ENCODE results near the gene FAM83C.

Gene FAM83C

DNA sequence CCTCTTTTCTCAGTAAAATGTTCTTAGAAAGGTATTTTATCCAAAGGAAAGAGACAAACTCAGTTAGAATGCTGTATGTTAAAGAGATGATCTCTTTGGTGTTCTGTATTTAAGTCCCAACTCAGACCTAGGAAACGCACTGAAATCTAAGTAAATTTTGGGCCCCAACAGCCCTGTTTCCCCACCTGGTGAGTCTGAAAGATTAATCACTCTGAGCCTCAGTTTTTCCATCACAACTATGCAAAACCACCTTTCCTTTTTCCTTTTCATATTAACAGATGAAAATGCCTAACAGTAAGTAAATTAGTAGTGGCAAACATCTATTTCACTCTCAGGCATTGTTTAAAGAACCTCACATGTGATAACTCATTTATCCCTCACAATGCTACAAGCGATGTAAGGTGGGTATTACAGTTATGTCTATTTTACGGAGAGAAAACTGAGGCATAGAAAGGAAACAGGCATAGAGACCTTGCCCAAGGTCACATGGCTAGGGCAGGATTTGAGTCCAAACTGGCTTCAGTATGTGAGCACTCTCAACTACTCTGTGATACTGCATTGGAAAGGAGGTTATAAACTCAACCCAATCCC is 36.0 kb upstream of the FAM83C start:
- H3K9ac ChIP-seq (ENCODE audit: low read depth, low read length): no peak overlapping the region
- peaks cover 3% of the 10 kb centered on the region for H3K4me1 ChIP-seq (ENCODE audit: control insufficient read depth, insufficient read depth, low read length)
- no peaks in the 10 kb centered on the region for H3K27me3 ChIP-seq (ENCODE audit: control insufficient read depth, insufficient read depth, low read length)
- H3K9me3 ChIP-seq (ENCODE audit: control insufficient read depth, insufficient read depth, low read length): no peaks in the 10 kb centered on the region
- H3K4me3 ChIP-seq (ENCODE audit: low read depth, low read length): no peak overlapping the region
- H3K36me3 ChIP-seq (ENCODE audit: control insufficient read depth, insufficient read depth, low read length): no peaks in the 10 kb centered on the region

DNA sequence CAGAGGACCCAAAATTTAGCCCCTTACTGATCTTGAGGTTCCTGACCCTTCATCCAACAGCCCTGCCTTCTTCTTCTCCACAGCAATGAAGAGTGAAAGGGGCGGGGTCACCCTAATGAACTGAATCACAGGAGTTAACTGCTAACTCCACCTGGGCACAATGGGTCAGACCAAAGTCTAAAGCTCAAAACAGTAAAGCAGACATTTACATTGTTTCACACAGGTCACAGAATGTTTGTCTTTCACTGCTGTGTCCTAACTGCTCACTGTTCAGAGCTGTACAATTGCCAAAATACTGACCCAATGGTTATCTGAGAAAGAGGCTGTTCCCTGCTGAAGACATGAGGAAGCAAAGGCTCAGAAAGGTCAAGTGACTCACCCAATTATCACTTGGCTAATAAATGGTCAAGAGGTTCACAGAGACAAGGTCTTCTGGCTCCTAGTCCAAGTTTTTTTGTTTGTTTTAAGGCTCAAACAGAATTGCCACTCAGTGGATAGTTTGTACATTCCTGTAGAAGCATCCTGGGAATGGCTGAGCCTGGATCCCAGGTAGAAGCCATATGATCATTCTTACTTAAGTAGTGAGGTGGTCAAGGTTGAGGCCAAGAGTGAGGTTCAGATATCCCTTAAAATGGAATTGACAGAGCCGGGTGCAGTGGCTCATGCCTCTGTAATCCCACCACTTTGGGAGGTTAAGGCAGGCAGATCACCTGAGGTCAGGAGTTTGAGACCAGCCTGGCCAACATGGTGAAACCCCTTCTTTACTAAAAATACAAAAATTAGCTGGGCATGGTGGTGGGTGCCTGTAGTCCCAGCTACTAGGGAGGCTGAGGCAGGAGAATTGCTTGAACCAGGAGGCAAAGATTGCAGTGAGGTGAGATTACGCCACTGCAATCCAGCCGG is 35.1 kb upstream of the FAM83C start:
- no peak overlapping the region for H3K4me3 ChIP-seq (ENCODE audit: low read depth, low read length)
- no peaks in the 10 kb centered on the region for H3K27me3 ChIP-seq (ENCODE audit: control insufficient read depth, insufficient read depth, low read length)
- H3K9ac ChIP-seq (ENCODE audit: low read depth, low read length): no peak overlapping the region
- no peaks in the 10 kb centered on the region for H3K36me3 ChIP-seq (ENCODE audit: control insufficient read depth, insufficient read depth, low read length)
- peaks cover 3% of the 10 kb centered on the region for H3K4me1 ChIP-seq (ENCODE audit: control insufficient read depth, insufficient read depth, low read length)
- no peaks in the 10 kb centered on the region for H3K9me3 ChIP-seq (ENCODE audit: control insufficient read depth, insufficient read depth, low read length)

DNA sequence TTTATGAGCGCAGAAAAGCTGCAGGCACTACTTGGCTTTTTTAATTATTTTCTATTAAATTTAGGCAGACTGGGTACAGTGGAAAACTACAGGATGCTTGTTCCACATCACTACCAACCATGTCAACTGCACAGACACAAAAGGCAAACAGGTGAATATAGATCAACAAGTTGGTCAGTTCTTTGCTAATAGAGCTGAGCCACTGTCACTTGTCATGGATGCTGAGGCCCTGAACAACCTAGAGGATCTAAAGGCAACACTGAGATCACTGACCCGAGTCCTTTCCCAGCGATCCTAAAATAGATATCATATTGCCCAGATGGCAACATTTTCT is 34.5 kb upstream of the FAM83C start:
- Histone ChIP-seq H3K27me3 (ENCODE audit: control insufficient read depth, insufficient read depth, low read length) (no peaks in the 10 kb centered on the region), H3K9ac (ENCODE audit: low read depth, low read length) (no peak overlapping the region), H3K4me1 (ENCODE audit: control insufficient read depth, insufficient read depth, low read length) (peaks cover 3% of the 10 kb centered on the region), H3K36me3 (ENCODE audit: control insufficient read depth, insufficient read depth, low read length) (no peaks in the 10 kb centered on the region), H3K4me3 (ENCODE audit: low read depth, low read length) (no peak overlapping the region), H3K9me3 (ENCODE audit: control insufficient read depth, insufficient read depth, low read length) (no peaks in the 10 kb centered on the region)

DNA sequence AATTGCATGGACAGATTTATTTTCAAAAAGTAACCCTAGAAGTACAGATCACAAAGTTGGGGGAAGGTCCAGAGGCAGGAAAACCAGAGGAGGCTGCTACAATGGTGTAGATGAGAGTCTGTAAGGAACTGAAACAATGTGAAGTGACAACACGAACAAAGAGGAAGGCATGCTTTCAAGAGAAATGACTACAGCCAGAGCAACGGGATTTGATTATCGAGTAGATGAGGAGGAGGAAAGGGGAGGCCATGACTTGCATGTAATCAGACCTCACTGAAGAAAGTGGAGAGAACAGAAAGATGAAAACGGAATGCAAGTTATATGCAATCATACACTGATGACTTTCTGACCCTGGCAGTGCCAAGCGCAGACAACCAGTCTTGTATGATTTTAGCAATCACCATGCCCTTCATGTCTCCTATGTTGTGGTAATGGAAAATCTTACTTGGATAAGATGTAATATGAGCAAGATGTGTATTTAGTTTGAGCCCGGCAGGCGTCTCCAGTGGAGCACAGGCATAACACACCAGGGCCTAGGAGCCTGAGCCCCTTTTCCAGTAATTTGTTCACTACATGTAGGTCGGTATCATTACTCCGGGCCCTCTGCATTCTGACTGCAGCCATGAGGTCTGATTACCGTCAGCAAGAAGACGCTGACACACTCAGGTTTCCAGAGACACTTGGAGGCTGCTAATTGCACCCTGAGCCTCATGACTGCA is 34.0 kb upstream of the FAM83C start:
- Histone ChIP-seq H3K27me3 (ENCODE audit: control insufficient read depth, insufficient read depth, low read length) (no peaks in the 10 kb centered on the region), H3K36me3 (ENCODE audit: control insufficient read depth, insufficient read depth, low read length) (no peaks in the 10 kb centered on the region), H3K9me3 (ENCODE audit: control insufficient read depth, insufficient read depth, low read length) (no peaks in the 10 kb centered on the region), H3K4me3 (ENCODE audit: low read depth, low read length) (no peak overlapping the region), H3K4me1 (ENCODE audit: control insufficient read depth, insufficient read depth, low read length) (peaks cover 3% of the 10 kb centered on the region), H3K9ac (ENCODE audit: low read depth, low read length) (no peak overlapping the region)

DNA sequence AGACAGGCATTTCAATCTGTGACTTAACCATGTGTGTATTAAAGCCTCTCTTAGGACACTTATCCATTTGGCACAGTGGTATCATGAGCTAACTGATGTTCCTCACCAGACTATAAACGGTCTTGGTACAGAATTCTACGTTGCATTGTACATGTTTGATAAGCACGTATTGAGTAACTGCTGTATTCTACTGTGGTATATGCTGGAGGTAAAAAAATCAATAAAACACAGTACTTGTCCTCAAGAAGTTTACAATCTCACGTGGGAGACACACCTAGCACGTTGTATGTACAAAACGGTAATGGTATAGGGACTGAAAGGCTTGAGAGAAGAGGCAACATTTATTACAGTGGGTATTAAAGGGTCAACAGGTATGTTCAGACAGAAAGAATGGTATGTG is 33.2 kb upstream of the FAM83C start:
- no peak overlapping the region for H3K9ac ChIP-seq (ENCODE audit: low read depth, low read length)
- no peaks in the 10 kb centered on the region for H3K9me3 ChIP-seq (ENCODE audit: control insufficient read depth, insufficient read depth, low read length)
- H3K4me1 ChIP-seq (ENCODE audit: control insufficient read depth, insufficient read depth, low read length): peaks cover 8% of the 10 kb centered on the region
- H3K36me3 ChIP-seq (ENCODE audit: control insufficient read depth, insufficient read depth, low read length): no peaks in the 10 kb centered on the region
- no peaks in the 10 kb centered on the region for H3K27me3 ChIP-seq (ENCODE audit: control insufficient read depth, insufficient read depth, low read length)
- H3K4me3 ChIP-seq (ENCODE audit: low read depth, low read length): no peak overlapping the region

DNA sequence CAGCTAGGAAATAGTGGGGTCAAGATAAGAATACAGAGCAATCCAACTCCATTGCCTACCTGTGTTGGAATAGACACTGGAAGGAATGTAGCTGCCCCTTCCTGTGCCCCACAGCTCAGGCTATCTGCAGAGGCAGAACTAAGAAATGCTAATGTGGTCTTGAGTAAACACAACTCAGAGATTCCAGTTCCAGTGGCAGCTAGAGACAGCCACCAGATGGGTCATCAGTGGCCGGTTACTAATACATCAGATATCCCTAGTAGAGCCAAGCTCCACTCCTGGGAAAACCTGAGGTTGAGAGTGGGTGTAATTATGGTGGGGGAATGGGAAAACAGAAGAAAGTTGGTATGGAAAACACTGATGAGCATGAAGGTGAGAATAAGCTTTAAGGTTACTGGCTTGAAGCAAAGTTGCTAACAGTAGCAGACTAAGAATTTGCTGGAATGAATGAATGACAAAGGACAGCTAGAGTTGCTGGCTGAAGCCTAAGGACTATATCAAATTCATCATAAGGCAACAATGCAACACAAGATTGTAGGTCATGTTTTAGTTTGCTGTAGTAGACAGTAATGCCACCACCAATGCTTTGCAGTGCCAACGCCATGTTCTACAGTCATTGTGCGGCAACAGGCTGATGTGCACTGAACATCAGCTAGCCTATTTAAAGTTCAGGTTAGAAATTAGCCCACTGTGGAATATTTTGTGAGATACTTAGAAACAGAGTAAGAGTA is 28.3 kb upstream of the FAM83C start:
- H3K9me3 ChIP-seq (ENCODE audit: control insufficient read depth, insufficient read depth, low read length): no peaks in the 10 kb centered on the region
- H3K36me3 ChIP-seq (ENCODE audit: control insufficient read depth, insufficient read depth, low read length): no peaks in the 10 kb centered on the region
- H3K9ac ChIP-seq (ENCODE audit: low read depth, low read length): no peak overlapping the region
- no peaks in the 10 kb centered on the region for H3K27me3 ChIP-seq (ENCODE audit: control insufficient read depth, insufficient read depth, low read length)
- peaks cover 9% of the 10 kb centered on the region for H3K4me1 ChIP-seq (ENCODE audit: control insufficient read depth, insufficient read depth, low read length)
- no peak overlapping the region for H3K4me3 ChIP-seq (ENCODE audit: low read depth, low read length)

DNA sequence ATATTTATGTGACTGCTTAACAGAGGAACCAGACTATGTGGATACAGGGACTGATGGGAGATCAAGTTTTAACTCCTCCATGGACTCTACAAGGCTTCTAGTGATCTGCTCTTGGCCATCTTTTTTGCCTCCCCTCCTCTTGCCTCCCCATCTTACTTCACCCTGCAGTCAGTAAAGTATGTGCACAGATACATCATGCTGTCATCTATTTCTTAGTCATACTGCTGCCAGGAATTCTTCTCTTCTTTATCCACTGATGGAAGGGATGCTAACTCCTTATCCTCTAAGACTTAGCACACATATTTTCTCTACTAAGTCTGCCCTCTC is 27.6 kb upstream of the FAM83C start:
- H3K9ac ChIP-seq (ENCODE audit: low read depth, low read length): no peak overlapping the region
- H3K4me1 ChIP-seq (ENCODE audit: control insufficient read depth, insufficient read depth, low read length): peaks cover 9% of the 10 kb centered on the region
- H3K4me3 ChIP-seq (ENCODE audit: low read depth, low read length): no peak overlapping the region
- H3K36me3 ChIP-seq (ENCODE audit: control insufficient read depth, insufficient read depth, low read length): no peaks in the 10 kb centered on the region
- H3K27me3 ChIP-seq (ENCODE audit: control insufficient read depth, insufficient read depth, low read length): no peaks in the 10 kb centered on the region
- H3K9me3 ChIP-seq (ENCODE audit: control insufficient read depth, insufficient read depth, low read length): no peaks in the 10 kb centered on the region

DNA sequence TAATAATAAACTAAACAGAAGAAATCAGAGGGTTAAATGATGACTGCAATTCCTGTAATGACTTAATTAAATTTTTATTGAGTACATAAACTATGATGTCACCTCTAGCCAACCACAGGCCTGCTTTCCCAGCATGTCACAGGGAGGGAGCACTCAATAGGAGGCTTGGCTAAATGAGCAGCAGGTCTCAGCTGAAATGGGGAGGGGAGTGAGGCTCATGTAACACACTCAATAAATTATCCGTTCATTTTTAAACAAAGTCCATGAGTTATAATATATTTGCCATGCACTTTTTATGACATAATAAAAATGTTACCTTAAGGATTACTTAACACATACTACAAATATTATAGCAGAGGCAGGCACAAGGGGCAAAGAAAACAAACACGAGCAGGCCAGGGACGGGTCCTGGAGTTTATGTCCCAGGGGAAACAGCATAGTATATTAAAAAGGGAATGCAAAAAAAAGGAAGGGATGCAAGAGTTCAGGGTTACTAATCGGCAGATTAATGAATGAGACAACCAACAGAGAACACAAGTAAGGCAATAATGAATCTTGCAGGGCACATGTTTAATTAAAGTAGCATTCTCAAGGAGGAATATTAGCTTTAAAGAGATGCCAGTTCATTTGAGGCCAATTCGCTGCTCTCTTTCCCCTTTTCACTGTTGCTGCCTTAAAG is 27.1 kb upstream of the FAM83C start:
- H3K36me3 ChIP-seq (ENCODE audit: control insufficient read depth, insufficient read depth, low read length): no peaks in the 10 kb centered on the region
- no peak overlapping the region for H3K4me3 ChIP-seq (ENCODE audit: low read depth, low read length)
- H3K4me1 ChIP-seq (ENCODE audit: control insufficient read depth, insufficient read depth, low read length): peaks cover 9% of the 10 kb centered on the region
- no peak overlapping the region for H3K9ac ChIP-seq (ENCODE audit: low read depth, low read length)
- H3K9me3 ChIP-seq (ENCODE audit: control insufficient read depth, insufficient read depth, low read length): no peaks in the 10 kb centered on the region
- no peaks in the 10 kb centered on the region for H3K27me3 ChIP-seq (ENCODE audit: control insufficient read depth, insufficient read depth, low read length)

DNA sequence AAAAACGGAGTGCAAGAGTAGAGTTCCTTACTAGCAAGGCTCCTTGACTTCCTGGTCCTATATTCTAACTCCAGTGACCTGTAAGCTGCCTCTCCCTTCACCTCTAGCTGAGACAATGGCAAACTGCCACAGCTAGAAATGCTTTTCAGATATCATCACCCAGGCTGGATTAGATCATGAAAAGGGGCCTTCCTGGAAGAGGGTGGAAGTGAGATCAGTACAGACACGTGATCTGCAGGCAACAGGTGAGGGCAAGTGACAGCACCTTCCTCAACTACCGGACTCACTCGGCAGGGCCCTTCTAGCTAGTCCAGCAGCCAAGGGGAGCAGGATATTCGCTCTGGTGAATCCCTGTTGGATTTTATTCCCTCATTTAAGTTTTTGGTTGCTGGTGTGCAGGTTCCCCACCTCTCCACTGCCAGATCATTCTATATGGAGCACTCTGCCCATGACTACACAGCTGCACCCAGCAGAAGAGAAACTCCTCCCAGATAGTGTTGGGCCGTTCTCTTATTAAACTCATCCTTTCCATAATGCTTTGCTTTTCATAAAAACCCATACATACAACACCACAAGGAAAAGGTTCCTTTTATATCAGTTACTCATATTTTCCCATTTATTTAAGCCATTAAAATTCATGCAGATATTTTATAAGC is 26.4 kb upstream of the FAM83C start:
- Histone ChIP-seq H3K36me3 (ENCODE audit: control insufficient read depth, insufficient read depth, low read length) (no peaks in the 10 kb centered on the region), H3K4me1 (ENCODE audit: control insufficient read depth, insufficient read depth, low read length) (peaks cover 9% of the 10 kb centered on the region), H3K4me3 (ENCODE audit: low read depth, low read length) (no peak overlapping the region), H3K27me3 (ENCODE audit: control insufficient read depth, insufficient read depth, low read length) (no peaks in the 10 kb centered on the region), H3K9me3 (ENCODE audit: control insufficient read depth, insufficient read depth, low read length) (no peaks in the 10 kb centered on the region), H3K9ac (ENCODE audit: low read depth, low read length) (no peak overlapping the region)

DNA sequence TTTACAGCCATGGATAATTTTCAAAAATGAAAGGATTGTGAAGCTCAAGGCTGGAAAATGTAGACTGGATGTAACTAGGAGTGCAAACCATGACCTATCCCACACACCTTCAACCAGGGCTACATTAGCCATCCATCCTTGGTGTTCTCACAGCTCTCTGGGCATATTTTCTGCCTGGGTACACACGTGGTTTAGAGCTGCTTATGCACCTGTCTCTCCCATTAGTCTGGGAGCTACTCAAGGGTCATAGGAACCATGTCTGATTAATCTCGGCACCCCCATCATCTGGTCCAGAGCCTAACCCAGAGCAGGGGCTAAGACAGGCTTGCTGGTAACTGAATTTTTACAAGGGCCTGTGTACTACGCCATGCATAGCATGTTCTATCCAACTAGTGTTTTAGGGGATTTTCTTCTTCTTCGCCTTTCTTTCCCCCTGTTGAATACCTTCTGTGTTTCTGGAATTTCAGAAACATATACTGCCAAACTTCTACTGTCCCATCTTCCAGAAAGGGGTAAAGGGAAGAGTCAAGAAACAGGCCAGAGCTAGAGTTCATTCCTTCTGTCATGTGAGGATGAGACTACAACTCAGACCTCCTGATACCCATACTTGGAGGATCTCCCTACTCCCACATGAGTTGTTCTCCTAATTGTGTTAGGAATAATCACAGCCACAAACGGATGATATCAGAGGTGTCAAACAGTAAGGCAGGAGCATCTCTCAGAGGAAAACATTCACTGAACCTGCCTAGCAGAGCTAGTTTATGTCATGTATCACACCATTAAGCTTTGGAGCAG is 25.4 kb upstream of the FAM83C start:
- H3K4me3 ChIP-seq (ENCODE audit: low read depth, low read length): no peak overlapping the region
- H3K4me1 ChIP-seq (ENCODE audit: control insufficient read depth, insufficient read depth, low read length): peaks cover 9% of the 10 kb centered on the region
- H3K9ac ChIP-seq (ENCODE audit: low read depth, low read length): no peak overlapping the region

More for the DNA sequence above, 25.4 kb upstream of the FAM83C start:
- H3K27me3 ChIP-seq (ENCODE audit: control insufficient read depth, insufficient read depth, low read length): no peaks in the 10 kb centered on the region
- H3K9me3 ChIP-seq (ENCODE audit: control insufficient read depth, insufficient read depth, low read length): no peaks in the 10 kb centered on the region
- H3K36me3 ChIP-seq (ENCODE audit: control insufficient read depth, insufficient read depth, low read length): no peaks in the 10 kb centered on the region

All from iPS-15b (cell line).